Subcutaneous adipose tissue (tissue), 4 donors: ENCODE data around the gene CARS1. TPM values are rescaled to one million over a fixed set of nuclear protein-coding genes. Genes with fewer than 3 reads are reported as not detected.

ENCODE experiments used
- total RNA-seq, 4 donors: library from RNA; depleted of rRNA; stranded (reverse); fragments of >200 nt; gene quantifications; one replicate each; pipeline ENCODE4 v1.1.0, GENCODE V29; 2016
- TF ChIP-seq, protein P1 (sequence below): fragments of 450-650 bp; IDR thresholded peaks from one replicate; pipeline ENCODE4 v1.5.1; 2016; ENCODE audit warnings: low read depth, mild to moderate bottlenecking, control low read depth, antibody characterized with exemption, moderate library complexity

CARS1 gene
- total RNA-seq, 4 donors from 2014 or later = 30.4 to 59.5 (median 36.1) TPM

DNA sequence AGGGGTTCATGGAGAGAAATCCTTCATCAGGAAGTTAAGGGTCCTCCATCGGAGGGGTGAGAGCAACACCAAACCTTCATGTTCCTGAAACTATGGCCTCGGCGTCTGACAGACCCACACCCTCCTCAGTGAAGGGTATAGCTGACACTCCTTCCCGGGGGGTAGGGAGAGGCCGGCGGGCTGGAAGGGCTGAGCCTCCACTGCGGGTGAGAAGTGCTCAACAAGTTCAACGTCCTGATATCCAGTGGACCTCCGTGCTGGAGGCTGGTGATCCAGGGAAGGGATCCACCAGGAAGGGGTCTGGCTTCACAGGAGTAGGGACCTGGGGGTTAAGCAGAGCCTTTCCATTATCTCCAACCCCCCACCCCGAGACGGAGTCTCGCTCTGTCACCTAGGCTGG lies 12.3 kb downstream of the CARS1 start:
- TF ChIP-seq, protein P1, sequence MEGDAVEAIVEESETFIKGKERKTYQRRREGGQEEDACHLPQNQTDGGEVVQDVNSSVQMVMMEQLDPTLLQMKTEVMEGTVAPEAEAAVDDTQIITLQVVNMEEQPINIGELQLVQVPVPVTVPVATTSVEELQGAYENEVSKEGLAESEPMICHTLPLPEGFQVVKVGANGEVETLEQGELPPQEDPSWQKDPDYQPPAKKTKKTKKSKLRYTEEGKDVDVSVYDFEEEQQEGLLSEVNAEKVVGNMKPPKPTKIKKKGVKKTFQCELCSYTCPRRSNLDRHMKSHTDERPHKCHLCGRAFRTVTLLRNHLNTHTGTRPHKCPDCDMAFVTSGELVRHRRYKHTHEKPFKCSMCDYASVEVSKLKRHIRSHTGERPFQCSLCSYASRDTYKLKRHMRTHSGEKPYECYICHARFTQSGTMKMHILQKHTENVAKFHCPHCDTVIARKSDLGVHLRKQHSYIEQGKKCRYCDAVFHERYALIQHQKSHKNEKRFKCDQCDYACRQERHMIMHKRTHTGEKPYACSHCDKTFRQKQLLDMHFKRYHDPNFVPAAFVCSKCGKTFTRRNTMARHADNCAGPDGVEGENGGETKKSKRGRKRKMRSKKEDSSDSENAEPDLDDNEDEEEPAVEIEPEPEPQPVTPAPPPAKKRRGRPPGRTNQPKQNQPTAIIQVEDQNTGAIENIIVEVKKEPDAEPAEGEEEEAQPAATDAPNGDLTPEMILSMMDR = no peak

- TF ChIP-seq, protein P1 = no peak
Observed at GRCh38 chr11:3044004-3044403, 13.2 kb downstream of the CARS1 start.

DNA sequence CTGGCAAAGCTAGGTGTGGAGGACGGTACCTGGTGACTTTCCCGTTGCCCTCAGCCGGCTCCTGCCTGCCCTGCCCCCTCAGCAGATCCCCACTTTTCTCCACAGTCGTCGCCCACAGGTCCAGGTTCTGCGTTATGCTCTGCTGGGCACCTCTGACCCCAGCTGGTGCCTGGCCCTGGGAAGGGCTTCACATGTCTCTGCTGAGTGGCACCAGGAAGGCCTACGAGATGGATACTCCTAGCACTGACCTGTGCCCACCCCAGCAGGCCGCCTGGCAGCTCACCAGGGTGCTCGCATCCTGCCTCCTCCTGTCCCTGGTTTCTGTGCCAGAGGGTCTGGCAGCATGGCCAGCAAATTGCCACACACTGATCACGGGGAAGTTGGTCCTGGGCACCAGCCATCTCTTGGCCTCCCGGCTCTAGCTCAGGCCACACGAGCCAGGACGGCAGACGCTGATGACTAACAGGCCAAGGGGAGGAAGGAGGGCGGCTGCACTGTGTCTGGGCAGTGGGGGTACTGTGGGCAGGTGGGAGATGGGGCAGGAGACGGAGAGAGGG lies 13.8 kb downstream of the CARS1 start:
- TF ChIP-seq, protein P1 = no peak

DNA sequence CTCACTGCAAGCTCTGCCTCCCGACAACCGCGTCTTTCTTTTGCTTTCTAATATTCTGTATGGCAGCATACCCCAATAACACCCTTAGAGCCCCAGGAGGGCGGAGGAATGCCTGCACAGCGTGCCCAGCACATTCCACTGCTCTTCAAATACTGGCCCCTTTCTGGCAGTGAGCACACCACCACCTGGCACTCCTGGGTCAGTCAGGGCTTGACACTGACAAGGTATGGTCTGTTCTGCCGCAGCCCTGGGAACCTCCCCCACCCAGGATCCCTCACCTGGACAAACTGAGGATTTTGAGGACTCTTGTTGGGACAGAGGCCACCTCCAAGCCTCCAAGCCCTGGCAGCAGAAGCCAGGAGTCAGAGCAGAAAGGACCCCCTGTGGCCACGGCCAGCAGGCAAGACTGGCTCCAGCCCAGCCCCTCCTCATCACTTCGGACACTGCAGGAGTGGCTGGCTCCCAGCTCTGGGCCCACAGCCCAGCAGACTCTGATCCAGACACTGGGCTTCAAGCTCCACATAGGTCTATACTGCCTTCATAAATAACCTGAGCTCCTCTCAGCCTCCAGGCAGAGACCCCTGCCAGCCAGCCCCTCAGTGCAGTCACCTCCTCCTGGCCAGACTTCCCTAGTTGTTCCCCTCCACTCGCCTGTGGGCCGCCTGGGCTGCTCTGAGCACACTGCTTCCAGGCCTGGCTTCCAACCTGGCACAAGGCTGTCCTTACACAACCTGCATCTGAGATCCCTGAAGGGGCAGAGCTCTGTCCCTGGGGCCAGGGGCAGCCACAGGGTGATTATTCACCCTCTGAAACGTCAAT lies 14.5 kb downstream of the CARS1 start:
- TF ChIP-seq, protein P1 = no peak

DNA sequence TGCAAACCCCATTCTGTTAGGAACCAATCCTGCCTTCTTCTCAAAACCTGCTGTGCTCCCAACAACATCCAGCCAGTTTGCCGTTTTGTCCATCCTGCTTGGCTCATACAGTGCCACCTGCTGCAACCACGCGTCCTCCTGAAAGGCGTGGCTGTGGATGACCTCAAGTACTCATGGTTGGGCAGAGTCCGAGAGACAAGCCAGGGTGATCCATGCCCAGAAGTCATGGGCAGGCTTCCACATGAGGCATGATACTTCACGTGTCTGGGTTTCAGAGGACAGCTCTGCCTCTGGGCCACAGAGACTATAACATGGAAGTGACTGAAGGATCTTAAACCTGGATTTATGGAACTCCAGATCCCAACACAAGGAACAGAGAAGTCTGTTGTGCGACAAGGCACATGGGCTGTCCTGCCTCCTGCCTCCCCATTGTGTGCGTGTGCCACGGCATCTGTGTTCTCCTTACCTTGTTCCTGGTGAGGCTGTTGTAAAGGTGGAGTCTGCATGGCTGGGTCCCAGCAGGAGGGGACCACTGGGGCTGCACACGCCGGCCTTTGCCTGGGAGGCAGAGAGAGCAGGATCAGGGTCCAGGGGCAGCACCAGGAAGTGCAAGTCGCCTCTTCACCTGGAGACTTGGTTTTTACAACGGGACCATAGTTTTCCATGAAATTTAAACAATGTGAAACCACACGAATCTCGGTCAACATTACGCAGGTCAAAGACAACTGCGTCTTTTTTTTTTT lies 15.4 kb downstream of the CARS1 start:
- TF ChIP-seq, protein P1 = no peak

GRCh38 chr11:3040881-3041280 lies 16.3 kb downstream of the CARS1 start:
- TF ChIP-seq, protein P1 = no peak

DNA sequence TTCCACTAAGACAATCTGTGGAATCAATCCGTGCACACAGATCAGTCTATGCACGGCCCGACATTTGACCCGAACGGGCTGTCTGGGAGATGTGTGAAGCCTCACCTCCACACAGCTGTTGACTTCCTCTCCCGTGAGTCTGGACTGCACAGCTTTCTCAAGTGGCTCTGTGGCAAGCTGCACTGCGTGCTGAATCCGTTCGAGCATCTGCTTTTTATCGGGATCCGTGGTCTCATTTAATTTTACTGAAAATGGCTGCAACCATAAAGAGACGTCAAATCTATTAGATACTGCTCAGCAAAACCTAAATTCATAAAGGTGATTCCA lies 19.3 kb downstream of the CARS1 start:
- TF ChIP-seq, protein P1 = no peak
